WTC11 (cell line): Measurements from ENCODE around the gene LYRM4.

Experiments
- CREB1 ChIP-seq: sonication (generic); formaldehyde crosslinking; IDR thresholded peaks from 2 replicates; pipeline ENCODE4 v1.8.0; 2023; ENCODE audit warnings: mild to moderate bottlenecking, missing genetic modification reagents
- JUN ChIP-seq: sonication (generic); formaldehyde crosslinking; IDR thresholded peaks from 2 replicates; pipeline ENCODE4 v1.8.0; 2023; ENCODE audit warnings: mild to moderate bottlenecking, missing genetic modification reagents
- NR3C1 ChIP-seq: sonication (generic); formaldehyde crosslinking; conservative IDR thresholded peaks from 2 replicates; pipeline ENCODE4 v1.8.1; 2023; ENCODE audit warnings: low read depth, mild to moderate bottlenecking, missing genetic modification reagents
- SP1 ChIP-seq: sonication (generic); formaldehyde crosslinking; conservative IDR thresholded peaks from 2 replicates; pipeline ENCODE4 v1.8.1; 2022; ENCODE audit warnings: missing genetic modification reagents
- TCF7 ChIP-seq: sonication (generic); formaldehyde crosslinking; IDR thresholded peaks from 2 replicates; pipeline ENCODE4 v1.8.0; 2022; ENCODE audit warnings: mild to moderate bottlenecking, low read depth, missing genetic modification reagents, moderate library complexity
- TEAD4 ChIP-seq: sonication (generic); formaldehyde crosslinking; IDR thresholded peaks from 2 replicates; pipeline ENCODE4 v1.8.0; 2022; ENCODE audit warnings: mild to moderate bottlenecking, missing genetic modification reagents
- TF ChIP-seq, protein P1 (sequence below): fragments of 200-600 bp; IDR thresholded peaks from 2 replicates; pipeline ENCODE4 v1.8.0; 2022; ENCODE audit warnings: antibody characterized with exemption
- TF ChIP-seq, protein P2 (sequence below): sonication (generic); formaldehyde crosslinking; IDR thresholded peaks from 2 replicates; pipeline ENCODE4 v1.8.1; 2023; ENCODE audit warnings: mild to moderate bottlenecking, moderate library complexity, missing genetic modification reagents
- TF ChIP-seq, protein P3 (sequence below): sonication (generic); formaldehyde crosslinking; IDR thresholded peaks from 2 replicates; pipeline ENCODE4 v1.8.0; 2022; ENCODE audit warnings: missing genetic modification reagents
- TF ChIP-seq, protein P4 (sequence below): sonication (generic); formaldehyde crosslinking; IDR thresholded peaks from 2 replicates; pipeline ENCODE4 v1.8.1; 2022; ENCODE audit warnings: low read depth, mild to moderate bottlenecking, moderate library complexity, missing genetic modification reagents, borderline replicate concordance
- TF ChIP-seq, protein P5 (sequence below): sonication (generic); formaldehyde crosslinking; IDR thresholded peaks from 2 replicates; pipeline ENCODE4 v1.8.0; 2023; ENCODE audit warnings: mild to moderate bottlenecking, missing genetic modification reagents

DNA sequence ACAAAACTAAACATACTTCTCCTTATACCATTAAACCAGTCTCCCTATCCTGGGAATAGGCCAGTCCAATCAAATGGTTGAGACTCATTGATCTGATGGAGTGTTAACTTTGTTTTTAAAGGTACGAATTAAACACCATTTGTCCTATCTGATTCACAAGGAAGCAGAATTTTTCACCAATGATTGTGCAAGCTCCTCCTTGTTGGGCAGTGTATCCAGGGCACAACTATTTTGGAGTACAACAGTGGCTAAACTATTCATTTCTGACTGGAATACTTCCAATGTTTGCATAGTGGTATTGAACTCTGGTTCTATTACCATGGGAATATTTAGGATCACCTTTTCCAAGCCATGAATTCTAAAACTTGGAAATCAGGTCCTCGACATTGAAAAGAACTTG is 181.1 kb downstream of the LYRM4 start:
- TF ChIP-seq JUN (CRISPR knock-in tag) = no peak
- TF ChIP-seq, protein P1, sequence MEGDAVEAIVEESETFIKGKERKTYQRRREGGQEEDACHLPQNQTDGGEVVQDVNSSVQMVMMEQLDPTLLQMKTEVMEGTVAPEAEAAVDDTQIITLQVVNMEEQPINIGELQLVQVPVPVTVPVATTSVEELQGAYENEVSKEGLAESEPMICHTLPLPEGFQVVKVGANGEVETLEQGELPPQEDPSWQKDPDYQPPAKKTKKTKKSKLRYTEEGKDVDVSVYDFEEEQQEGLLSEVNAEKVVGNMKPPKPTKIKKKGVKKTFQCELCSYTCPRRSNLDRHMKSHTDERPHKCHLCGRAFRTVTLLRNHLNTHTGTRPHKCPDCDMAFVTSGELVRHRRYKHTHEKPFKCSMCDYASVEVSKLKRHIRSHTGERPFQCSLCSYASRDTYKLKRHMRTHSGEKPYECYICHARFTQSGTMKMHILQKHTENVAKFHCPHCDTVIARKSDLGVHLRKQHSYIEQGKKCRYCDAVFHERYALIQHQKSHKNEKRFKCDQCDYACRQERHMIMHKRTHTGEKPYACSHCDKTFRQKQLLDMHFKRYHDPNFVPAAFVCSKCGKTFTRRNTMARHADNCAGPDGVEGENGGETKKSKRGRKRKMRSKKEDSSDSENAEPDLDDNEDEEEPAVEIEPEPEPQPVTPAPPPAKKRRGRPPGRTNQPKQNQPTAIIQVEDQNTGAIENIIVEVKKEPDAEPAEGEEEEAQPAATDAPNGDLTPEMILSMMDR = no peak
- no peak for TF ChIP-seq CREB1 (CRISPR knock-in tag)
- TF ChIP-seq, protein P2, sequence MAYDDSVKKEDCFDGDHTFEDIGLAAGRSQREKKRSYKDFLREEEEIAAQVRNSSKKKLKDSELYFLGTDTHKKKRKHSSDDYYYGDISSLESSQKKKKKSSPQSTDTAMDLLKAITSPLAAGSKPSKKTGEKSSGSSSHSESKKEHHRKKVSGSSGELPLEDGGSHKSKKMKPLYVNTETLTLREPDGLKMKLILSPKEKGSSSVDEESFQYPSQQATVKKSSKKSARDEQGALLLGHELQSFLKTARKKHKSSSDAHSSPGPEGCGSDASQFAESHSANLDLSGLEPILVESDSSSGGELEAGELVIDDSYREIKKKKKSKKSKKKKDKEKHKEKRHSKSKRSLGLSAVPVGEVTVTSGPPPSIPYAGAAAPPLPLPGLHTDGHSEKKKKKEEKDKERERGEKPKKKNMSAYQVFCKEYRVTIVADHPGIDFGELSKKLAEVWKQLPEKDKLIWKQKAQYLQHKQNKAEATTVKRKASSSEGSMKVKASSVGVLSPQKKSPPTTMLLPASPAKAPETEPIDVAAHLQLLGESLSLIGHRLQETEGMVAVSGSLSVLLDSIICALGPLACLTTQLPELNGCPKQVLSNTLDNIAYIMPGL (CRISPR knock-in tag) = no peak
- no peak for TF ChIP-seq TEAD4 (CRISPR knock-in tag)
- no peak for TF ChIP-seq NR3C1
- TF ChIP-seq, protein P3, sequence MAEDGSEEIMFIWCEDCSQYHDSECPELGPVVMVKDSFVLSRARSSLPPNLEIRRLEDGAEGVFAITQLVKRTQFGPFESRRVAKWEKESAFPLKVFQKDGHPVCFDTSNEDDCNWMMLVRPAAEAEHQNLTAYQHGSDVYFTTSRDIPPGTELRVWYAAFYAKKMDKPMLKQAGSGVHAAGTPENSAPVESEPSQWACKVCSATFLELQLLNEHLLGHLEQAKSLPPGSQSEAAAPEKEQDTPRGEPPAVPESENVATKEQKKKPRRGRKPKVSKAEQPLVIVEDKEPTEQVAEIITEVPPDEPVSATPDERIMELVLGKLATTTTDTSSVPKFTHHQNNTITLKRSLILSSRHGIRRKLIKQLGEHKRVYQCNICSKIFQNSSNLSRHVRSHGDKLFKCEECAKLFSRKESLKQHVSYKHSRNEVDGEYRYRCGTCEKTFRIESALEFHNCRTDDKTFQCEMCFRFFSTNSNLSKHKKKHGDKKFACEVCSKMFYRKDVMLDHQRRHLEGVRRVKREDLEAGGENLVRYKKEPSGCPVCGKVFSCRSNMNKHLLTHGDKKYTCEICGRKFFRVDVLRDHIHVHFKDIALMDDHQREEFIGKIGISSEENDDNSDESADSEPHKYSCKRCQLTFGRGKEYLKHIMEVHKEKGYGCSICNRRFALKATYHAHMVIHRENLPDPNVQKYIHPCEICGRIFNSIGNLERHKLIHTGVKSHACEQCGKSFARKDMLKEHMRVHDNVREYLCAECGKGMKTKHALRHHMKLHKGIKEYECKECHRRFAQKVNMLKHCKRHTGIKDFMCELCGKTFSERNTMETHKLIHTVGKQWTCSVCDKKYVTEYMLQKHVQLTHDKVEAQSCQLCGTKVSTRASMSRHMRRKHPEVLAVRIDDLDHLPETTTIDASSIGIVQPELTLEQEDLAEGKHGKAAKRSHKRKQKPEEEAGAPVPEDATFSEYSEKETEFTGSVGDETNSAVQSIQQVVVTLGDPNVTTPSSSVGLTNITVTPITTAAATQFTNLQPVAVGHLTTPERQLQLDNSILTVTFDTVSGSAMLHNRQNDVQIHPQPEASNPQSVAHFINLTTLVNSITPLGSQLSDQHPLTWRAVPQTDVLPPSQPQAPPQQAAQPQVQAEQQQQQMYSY (CRISPR knock-in tag) = no peak
- no peak for TF ChIP-seq SP1
- TF ChIP-seq, protein P4, sequence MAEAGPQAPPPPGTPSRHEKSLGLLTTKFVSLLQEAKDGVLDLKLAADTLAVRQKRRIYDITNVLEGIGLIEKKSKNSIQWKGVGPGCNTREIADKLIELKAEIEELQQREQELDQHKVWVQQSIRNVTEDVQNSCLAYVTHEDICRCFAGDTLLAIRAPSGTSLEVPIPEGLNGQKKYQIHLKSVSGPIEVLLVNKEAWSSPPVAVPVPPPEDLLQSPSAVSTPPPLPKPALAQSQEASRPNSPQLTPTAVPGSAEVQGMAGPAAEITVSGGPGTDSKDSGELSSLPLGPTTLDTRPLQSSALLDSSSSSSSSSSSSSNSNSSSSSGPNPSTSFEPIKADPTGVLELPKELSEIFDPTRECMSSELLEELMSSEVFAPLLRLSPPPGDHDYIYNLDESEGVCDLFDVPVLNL = no peak
- no peak for TF ChIP-seq TCF7 (CRISPR knock-in tag)
- TF ChIP-seq, protein P5, sequence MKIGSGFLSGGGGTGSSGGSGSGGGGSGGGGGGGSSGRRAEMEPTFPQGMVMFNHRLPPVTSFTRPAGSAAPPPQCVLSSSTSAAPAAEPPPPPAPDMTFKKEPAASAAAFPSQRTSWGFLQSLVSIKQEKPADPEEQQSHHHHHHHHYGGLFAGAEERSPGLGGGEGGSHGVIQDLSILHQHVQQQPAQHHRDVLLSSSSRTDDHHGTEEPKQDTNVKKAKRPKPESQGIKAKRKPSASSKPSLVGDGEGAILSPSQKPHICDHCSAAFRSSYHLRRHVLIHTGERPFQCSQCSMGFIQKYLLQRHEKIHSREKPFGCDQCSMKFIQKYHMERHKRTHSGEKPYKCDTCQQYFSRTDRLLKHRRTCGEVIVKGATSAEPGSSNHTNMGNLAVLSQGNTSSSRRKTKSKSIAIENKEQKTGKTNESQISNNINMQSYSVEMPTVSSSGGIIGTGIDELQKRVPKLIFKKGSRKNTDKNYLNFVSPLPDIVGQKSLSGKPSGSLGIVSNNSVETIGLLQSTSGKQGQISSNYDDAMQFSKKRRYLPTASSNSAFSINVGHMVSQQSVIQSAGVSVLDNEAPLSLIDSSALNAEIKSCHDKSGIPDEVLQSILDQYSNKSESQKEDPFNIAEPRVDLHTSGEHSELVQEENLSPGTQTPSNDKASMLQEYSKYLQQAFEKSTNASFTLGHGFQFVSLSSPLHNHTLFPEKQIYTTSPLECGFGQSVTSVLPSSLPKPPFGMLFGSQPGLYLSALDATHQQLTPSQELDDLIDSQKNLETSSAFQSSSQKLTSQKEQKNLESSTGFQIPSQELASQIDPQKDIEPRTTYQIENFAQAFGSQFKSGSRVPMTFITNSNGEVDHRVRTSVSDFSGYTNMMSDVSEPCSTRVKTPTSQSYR (CRISPR knock-in tag) = no peak
